Activated T-helper 17 cell treated with anti-CD3 and anti-CD28 coated beads, Interleukin-2, amount 50 U/mL, for 72 hours (primary cell): ENCODE data around the gene MBOAT7. TPM values are rescaled to one million over a fixed set of nuclear protein-coding genes. Genes with fewer than 3 reads are reported as not detected.

Experiments
- ATAC-seq: fragments of 150-1000 bp; cut with Tn5 transposase; replicated peaks from 2 replicates; pipeline ENCODE4 v1.10.0; 2021; ENCODE audit warnings: mild to moderate bottlenecking, moderate library complexity
- H3K27ac Mint-ChIP-seq: one replicate; pipeline ENCODE4 v1.8.0; 2022; ENCODE audit warnings: mixed read lengths
- H3K27me3 Mint-ChIP-seq: one replicate; pipeline ENCODE4 v1.8.0; 2022; ENCODE audit warnings: mixed read lengths
- H3K36me3 Mint-ChIP-seq: one replicate; pipeline ENCODE4 v1.8.0; 2022; ENCODE audit warnings: low read depth, mild to moderate bottlenecking, mixed read lengths
- H3K4me1 Mint-ChIP-seq: one replicate; pipeline ENCODE4 v1.8.0; 2022; ENCODE audit warnings: mixed read lengths
- H3K4me3 Mint-ChIP-seq: one replicate; pipeline ENCODE4 v1.8.0; 2022; ENCODE audit warnings: mild to moderate bottlenecking, mixed read lengths
- H3K9me3 Mint-ChIP-seq: one replicate; pipeline ENCODE4 v1.8.0; 2022; ENCODE audit warnings: mixed read lengths
- total RNA-seq, 2 donors: library from RNA; stranded (reverse); gene quantifications; one replicate each; pipeline ENCODE4 v1.2.3, GENCODE V29; 2022

The MBOAT7 gene
- total RNA-seq, 2 donors from 2014 or later: 58.6 to 65.9 TPM

DNA sequence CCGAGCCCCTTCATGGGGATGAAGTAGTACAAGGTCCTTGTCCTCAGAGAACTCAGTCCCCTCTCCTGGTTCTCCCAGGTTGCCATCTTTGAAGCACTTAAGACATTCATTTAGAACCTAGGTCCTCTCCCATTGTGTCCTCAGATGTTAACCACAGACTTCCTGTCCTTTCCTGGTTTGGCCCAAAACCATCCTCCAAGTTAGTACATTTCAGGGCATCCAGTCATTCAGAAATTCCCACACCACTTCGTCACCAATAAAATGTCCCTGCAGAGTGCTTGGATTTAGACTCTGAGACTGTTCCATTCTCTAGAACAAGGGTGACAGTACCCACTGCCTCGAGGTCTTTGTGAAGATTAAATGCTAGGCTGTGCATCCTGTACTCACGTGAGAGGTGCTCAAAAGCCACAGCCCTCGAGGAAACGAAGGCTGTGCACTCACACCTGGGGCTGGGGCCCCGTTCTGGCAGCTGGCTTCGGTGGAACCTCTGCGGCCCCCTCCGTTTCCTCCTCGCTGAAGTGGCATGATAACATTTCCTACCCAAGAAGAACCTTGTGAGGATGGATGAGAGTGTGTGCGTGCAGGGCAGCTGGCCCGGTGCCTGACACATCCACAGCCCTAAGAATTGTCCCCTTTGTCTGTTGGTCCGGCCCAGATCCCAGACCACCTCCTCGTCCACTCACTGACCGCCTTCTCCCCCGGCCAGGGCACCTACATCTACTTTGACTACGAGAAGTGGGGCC lies 34.6 kb downstream of the MBOAT7 start:
- Mint-ChIP-seq H3K4me1 (peaks cover 8% of the 10 kb centered on the region), H3K9me3 (no peaks in the 10 kb centered on the region), H3K27ac (peak overlapping the region; percentile 25), H3K4me3 (no peak overlapping the region), H3K27me3 (no peaks in the 10 kb centered on the region), H3K36me3 (peaks cover 91% of the 10 kb centered on the region)
- ATAC-seq: no peak

DNA sequence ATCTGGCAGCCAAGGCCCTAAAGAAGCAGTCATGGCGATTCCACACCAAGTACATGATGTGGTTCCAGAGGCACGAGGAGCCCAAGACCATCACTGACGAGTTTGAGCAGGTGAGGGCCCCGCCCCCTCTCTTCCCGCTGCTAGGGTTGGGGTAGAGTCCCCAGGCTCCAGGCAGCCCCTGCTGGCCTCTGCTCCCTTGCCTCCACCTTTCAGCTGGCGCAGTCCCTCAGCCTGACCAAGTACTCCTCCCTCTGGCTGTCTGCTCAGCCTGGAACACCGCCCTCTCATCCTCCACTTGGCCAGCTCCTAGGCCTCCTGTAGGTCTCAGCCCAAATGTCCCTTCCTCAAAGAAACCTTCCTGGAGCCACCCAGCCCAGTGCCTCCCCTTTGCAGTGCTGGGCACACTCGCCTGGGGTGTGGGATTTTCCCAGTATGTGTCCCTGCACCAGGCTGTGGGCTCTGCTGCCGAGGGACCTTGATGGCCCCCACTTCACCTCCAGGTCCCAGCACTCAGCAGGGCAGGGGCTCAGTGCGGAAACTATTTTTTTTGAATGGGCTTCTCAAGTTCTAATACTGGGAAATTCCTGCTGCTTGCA lies 35.6 kb downstream of the MBOAT7 start:
- Mint-ChIP-seq H3K36me3 (peaks cover 94% of the 10 kb centered on the region), H3K27me3 (no peaks in the 10 kb centered on the region), H3K27ac (peak overlapping the region; percentile 25), H3K4me1 (peaks cover 10% of the 10 kb centered on the region), H3K9me3 (no peaks in the 10 kb centered on the region), H3K4me3 (no peak overlapping the region)
- ATAC-seq: no peak

DNA sequence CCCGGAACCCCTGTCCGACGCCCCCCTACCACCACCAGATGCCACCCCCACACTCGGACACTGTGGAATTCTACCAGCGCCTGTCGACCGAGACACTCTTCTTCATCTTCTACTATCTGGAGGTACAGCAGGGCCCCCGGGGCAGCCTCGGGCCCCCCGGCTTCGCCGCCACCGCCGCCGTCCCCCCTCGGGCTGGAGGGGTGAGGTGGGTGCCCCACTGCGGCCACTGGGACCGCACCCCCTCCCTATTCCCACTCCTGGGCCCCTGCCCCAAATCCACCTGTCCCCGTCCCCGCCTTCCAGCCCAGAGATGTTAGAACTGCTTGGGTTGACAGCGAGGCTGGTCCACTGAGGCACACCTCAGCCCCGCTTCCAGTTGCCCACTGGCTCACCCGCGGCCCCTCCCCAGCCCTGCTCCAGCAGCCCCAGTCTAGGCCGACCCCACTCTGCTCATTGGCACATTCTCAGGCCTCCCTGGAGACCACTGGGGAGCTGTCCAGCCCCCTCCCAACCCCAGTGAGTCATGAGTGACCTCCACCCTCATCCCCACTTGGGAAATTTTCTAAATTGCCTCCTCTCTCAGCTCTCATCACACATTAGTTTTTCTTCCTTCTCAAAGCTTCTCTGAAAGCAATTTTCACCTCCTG lies 36.4 kb downstream of the MBOAT7 start:
- Mint-ChIP-seq H3K27ac (peak overlapping the region; percentile 20), H3K36me3 (peaks cover 92% of the 10 kb centered on the region), H3K27me3 (no peaks in the 10 kb centered on the region), H3K9me3 (no peaks in the 10 kb centered on the region), H3K4me1 (peaks cover 10% of the 10 kb centered on the region), H3K4me3 (no peak overlapping the region)
- ATAC-seq: no peak

DNA sequence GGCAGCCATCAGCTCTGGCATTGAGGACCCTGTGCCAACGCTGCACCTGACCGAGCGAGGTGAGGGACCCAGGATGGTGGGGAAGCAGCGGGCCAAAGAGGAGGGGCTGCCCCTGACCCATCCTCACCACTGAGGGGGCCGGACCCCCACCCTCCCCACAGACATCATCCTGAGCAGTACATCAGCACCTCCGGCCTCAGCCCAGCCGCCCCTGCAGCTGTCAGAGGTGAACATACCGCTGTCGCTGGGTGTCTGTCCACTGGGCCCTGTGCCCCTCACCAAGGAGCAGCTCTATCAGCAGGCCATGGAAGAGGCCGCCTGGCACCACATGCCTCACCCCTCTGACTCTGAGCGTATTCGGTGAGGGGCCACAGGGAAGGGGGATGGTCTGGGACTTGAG lies 37.1 kb downstream of the MBOAT7 start:
- no peaks in the 10 kb centered on the region for H3K9me3 Mint-ChIP-seq
- peaks cover 10% of the 10 kb centered on the region for H3K4me1 Mint-ChIP-seq
- no peaks in the 10 kb centered on the region for H3K27me3 Mint-ChIP-seq
- no peak overlapping the region for H3K27ac Mint-ChIP-seq
- ATAC-seq: no peak
- no peak overlapping the region for H3K4me3 Mint-ChIP-seq
- peaks cover 93% of the 10 kb centered on the region for H3K36me3 Mint-ChIP-seq

DNA sequence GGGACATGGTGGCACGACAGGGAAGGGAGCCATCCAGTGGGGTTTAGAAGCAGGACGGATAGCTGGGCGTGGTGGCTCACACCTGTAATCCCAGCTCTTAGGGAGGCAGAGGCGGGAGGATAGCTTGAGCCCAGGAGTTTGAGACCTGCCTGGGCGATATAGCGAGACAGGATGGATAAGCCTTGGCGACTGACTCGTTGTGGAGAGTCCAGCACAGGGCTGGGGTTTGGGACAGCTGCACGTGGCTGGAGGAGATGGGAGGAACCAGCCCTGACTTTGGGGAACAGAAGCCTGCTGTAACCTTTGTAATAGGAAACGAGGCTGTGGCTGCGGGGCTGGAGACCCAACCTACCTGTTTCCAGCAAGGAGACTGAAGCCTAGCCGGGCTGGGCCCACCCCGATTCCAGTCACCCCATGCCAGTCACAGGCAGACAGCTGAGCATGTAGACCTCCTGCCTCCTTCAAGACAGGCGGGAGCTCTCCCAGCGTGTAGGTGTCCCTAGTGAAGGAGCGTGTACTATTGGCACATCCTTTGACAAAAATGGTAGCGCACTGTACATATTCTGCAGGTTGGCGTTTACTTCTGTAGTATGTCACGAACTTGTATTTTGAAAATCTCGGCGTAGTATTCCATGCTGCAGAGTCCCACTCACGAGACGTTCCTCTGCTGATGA lies 37.9 kb downstream of the MBOAT7 start:
- no peak for ATAC-seq
- Mint-ChIP-seq H3K27ac (no peak overlapping the region), H3K4me3 (no peak overlapping the region), H3K36me3 (peaks cover 93% of the 10 kb centered on the region), H3K27me3 (no peaks in the 10 kb centered on the region), H3K9me3 (no peaks in the 10 kb centered on the region), H3K4me1 (peaks cover 10% of the 10 kb centered on the region)

DNA sequence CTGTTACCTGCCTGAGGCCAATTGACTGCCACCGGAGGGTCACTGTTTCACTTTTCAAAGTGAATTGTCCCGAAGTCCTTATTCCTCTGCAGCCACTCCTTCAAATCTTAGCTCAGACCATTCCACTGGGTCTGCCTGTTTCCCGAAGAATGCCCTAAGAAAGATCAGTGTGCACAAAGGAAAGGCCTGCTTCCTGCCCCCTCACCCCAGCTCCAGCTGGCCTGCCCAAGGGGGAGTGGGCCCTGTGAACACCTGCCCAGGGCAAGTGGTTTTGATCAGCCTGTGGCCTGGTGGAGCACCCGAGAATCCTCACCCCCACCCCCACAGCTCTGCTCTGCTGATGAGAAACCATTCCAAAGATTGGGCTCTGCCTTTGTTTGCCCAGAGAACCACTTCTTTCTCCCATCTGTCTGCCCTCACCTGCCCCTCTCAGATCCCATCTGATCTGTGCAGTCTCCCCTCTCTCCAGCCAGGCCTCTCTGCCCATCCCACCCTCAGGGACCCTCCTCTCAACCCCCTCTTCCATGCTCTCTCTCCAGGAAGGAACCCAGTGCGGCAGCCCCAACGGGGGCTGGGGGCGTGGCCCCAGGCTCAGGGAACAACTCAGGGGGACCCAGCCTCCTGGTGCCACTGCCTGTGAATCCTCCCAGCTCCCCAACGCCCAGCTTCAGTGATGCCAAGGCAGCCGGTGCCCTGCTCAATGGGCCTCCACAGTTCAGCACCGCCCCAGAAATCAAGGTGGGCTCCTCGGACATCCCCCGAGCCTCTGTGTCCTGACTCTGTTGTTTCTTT lies 40.2 kb downstream of the MBOAT7 start:
- Mint-ChIP-seq H3K4me1 (peaks cover 10% of the 10 kb centered on the region), H3K27me3 (no peaks in the 10 kb centered on the region), H3K9me3 (no peaks in the 10 kb centered on the region), H3K4me3 (no peak overlapping the region), H3K27ac (peak overlapping the region; percentile 46), H3K36me3 (peaks cover 95% of the 10 kb centered on the region)
- no peak for ATAC-seq

DNA sequence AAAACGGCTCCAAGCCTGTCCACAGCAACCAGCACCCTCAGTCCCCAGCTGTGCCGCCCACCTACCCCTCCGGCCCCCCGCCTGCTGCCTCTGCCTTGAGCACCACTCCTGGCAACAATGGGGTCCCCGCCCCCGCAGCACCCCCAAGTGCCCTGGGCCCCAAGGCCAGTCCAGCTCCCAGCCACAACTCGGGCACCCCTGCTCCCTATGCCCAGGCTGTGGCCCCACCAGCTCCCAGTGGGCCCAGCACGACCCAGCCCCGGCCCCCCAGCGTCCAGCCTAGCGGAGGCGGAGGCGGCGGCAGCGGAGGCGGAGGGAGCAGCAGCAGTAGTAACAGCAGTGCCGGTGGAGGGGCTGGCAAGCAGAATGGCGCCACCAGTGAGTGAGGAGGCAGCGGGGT lies 41.2 kb downstream of the MBOAT7 start:
- H3K4me3 Mint-ChIP-seq: no peak overlapping the region
- no peak for ATAC-seq
- no peaks in the 10 kb centered on the region for H3K9me3 Mint-ChIP-seq
- peaks cover 10% of the 10 kb centered on the region for H3K4me1 Mint-ChIP-seq
- H3K27ac Mint-ChIP-seq: no peak overlapping the region
- peaks cover 95% of the 10 kb centered on the region for H3K36me3 Mint-ChIP-seq
- no peaks in the 10 kb centered on the region for H3K27me3 Mint-ChIP-seq

DNA sequence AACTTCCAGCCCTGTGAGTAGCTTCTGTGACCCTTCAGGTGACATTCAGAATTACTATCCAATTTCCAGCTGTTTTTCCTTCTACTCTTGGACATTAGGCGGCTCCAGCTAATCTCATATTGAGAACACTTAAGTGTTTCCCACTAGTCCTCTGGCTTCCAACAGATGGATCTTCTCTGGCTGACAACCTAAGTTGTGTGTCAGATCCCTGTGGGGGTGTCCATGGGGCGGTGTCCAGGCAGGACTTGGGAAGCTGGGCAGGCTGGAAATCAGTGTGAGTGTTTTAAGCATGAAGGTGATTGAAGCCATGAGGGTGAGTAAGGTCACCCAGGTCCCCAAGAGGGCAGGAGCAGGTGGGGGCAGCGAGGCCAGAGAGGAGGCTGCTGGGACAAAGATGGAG lies 41.7 kb downstream of the MBOAT7 start:
- Mint-ChIP-seq H3K36me3 (peaks cover 95% of the 10 kb centered on the region), H3K4me1 (peaks cover 10% of the 10 kb centered on the region), H3K27ac (no peak overlapping the region), H3K4me3 (no peak overlapping the region), H3K9me3 (no peaks in the 10 kb centered on the region), H3K27me3 (no peaks in the 10 kb centered on the region)
- ATAC-seq: no peak

DNA sequence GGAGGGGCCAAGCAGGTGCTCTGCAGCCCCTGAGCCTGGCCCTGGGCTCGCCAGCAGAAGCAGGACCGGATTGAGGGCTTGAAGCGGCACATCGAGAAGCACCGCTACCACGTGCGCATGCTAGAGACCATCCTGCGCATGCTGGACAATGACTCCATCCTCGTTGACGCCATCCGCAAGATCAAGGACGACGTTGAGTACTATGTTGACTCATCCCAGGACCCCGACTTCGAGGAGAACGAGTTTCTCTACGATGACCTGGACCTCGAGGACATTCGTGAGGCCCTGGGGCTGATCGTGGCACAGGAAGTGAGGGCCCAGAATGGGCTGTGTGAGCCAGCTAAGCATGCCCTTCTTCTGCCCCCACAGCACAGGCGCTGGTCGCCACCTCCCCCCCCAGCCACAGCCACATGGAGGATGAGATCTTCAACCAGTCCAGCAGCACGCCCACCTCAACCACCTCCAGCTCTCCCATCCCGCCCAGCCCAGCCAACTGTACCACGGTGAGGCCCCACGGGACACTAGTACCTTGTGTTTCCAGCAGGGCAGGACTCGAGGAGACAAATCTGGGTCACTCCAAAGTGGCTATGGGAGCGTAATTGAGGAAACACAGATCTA lies 43.7 kb downstream of the MBOAT7 start:
- Mint-ChIP-seq H3K4me3 (no peak overlapping the region), H3K9me3 (no peaks in the 10 kb centered on the region), H3K27ac (no peak overlapping the region), H3K4me1 (peaks cover 18% of the 10 kb centered on the region), H3K36me3 (peaks cover 89% of the 10 kb centered on the region), H3K27me3 (no peaks in the 10 kb centered on the region)
- no peak for ATAC-seq

DNA sequence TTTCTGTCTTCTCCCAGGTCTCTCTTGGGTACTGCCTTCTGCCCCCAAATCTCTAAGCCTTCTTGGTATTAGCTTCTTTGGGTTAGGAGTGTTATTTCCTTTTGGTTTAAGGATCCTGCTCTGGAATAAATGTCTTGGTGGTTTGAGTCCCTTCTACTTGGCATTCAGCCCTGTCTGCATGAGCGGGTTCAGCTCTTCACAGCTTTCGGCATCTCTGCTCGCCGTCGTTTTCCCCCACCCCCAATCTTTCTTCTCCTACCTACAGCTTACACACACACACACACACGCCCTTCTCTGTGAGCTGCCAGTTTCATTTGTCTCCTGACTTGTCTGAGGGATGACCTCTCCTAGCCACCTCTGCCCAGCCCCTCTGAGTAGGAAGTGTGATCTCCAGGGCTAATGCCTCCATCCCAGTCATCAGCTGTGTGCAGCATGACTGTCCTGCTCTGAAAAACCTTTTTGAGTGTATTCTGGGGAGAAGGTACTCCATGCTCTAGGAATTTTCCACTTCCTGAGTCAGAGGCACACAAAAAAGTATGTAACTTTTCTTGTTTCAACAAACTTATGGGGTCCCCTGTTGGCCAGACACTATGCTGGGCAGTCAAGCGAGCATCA lies 47.1 kb downstream of the MBOAT7 start:
- peaks cover 20% of the 10 kb centered on the region for H3K4me1 Mint-ChIP-seq
- no peaks in the 10 kb centered on the region for H3K9me3 Mint-ChIP-seq
- peaks cover 87% of the 10 kb centered on the region for H3K36me3 Mint-ChIP-seq
- no peak for ATAC-seq
- no peak overlapping the region for H3K27ac Mint-ChIP-seq
- no peaks in the 10 kb centered on the region for H3K27me3 Mint-ChIP-seq
- H3K4me3 Mint-ChIP-seq: no peak overlapping the region

DNA sequence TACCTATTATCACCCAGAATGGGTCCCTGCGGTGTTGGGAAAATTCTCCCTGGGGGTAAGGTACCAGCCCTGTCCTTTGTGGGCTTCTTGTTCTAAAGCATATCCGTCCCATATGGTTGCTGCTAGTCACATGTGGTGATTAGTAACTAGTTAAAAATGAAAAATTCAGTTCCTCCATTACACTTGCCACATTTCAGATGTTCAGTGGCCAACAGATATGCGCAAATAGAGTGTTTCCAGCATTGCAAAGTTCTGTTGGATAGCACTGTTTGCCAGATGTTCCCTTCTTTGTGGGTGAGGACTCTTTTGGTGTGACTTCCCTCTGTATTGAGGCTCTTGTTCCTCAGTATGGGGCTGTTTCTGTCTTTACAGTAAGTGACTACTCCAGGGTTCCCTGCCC lies 48.0 kb downstream of the MBOAT7 start:
- Mint-ChIP-seq H3K27ac (no peak overlapping the region), H3K4me1 (peaks cover 21% of the 10 kb centered on the region), H3K36me3 (peaks cover 81% of the 10 kb centered on the region), H3K27me3 (no peaks in the 10 kb centered on the region), H3K9me3 (no peaks in the 10 kb centered on the region), H3K4me3 (no peak overlapping the region)
- ATAC-seq: no peak

DNA sequence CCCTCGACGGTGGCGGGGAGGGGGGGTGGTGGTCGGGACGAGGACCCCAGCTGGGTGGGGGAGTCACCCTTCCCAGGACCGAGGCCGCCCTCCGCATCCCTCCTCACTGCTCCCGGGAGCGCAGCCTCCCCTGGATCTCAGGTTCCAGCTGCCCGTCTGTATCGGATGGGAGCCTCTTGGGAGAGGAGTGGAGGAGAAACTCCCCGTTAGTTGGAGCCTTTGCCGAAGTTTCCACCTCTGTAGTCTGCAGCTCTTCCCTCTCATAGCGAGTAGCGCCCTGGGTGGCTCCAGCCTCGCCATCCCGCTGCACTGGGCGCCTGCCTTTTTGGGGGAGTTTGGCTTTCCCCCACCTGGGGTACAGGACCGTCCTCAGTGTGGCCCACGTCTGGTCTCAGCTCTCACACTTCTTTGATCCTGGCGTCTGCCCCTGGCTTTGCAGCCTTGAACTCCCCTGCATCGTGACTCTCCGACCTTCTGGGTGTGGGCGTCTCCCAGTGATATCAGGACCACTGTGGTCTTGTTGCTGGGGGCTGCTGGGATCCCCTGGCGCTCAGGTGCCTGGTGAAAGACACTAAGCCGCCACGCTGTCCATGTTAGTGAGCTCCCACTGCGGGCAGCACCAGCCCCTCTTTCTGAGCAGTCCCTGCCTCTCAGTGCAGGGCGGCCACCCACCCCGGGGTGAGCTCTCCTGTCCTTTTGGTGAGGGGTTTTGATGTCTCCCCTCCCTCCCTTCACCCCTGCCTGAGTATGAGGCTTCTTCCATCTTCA lies 50.7 kb downstream of the MBOAT7 start:
- peak overlapping the region; percentile 91 for H3K4me3 Mint-ChIP-seq
- no peaks in the 10 kb centered on the region for H3K9me3 Mint-ChIP-seq
- peaks cover 55% of the 10 kb centered on the region for H3K36me3 Mint-ChIP-seq
- no peak for ATAC-seq
- H3K4me1 Mint-ChIP-seq: peaks cover 21% of the 10 kb centered on the region
- no peaks in the 10 kb centered on the region for H3K27me3 Mint-ChIP-seq
- H3K27ac Mint-ChIP-seq: peak overlapping the region; percentile 95
